Activated CD4-positive, alpha-beta memory T cell treated with anti-CD3 and anti-CD28 coated beads, Interleukin-2, amount 10 ng/mL, durations not matched to agents 7 days and 5 days (primary cell): Measurements from ENCODE around the gene LENG8. TPM values are rescaled to one million over a fixed set of nuclear protein-coding genes. Genes with fewer than 3 reads are reported as not detected.

Experiments
- CTCF ChIA-PET: fragments of 350-600 bp; sonication (Branson Sonifier 250); formaldehyde crosslinking; loops from one replicate; lab custom pipeline; 2021; ENCODE audit warnings: antibody characterized with exemption, inconsistent platforms; lab: Charles Lee
- POLR2A ChIA-PET: fragments of 350-600 bp; sonication (Branson Sonifier 250); formaldehyde crosslinking; loops from one replicate; lab custom pipeline; 2021; ENCODE audit warnings: antibody characterized with exemption; lab: Charles Lee
- DNase-seq: peaks from one replicate; pipeline ENCODE4 v3.0.0-alpha.2; 2020
- H3K27ac Mint-ChIP-seq: one replicate; pipeline ENCODE4 v1.8.0; 2021; ENCODE audit warnings: mild to moderate bottlenecking, mixed read lengths
- H3K27me3 Mint-ChIP-seq: one replicate; pipeline ENCODE4 v1.8.0; 2021; ENCODE audit warnings: mixed read lengths
- H3K36me3 Mint-ChIP-seq: one replicate; pipeline ENCODE4 v1.8.0; 2021; ENCODE audit warnings: low read depth, mixed read lengths
- H3K4me1 Mint-ChIP-seq: one replicate; pipeline ENCODE4 v1.8.0; 2021; ENCODE audit warnings: mixed read lengths
- H3K4me3 Mint-ChIP-seq: one replicate; pipeline ENCODE4 v1.8.0; 2021; ENCODE audit warnings: mild to moderate bottlenecking, mixed read lengths
- H3K9me3 Mint-ChIP-seq: one replicate; pipeline ENCODE4 v1.8.0; 2021; ENCODE audit warnings: mixed read lengths
- total RNA-seq, 2 experiments: library from RNA; stranded (reverse); gene quantifications; one replicate each; pipeline ENCODE4 v1.2.3, GENCODE V29; 2021

Gene LENG8
- total RNA-seq: 100 to 1,000 TPM; 231 to 233 TPM

- POLR2A ChIA-PET: interaction anchor here (0.6 to 4.6 kb wide), 25 partner anchors 8 to 834 kb away, joined by 3 to 66 read pairs (median 4); partner anchors contain the start of genes CNOT3, LENG9, MBOAT7 and PRPF31
- H3K36me3 Mint-ChIP-seq: peaks cover 75% of the 10 kb centered on the region
- H3K27me3 Mint-ChIP-seq: no peaks in the 10 kb centered on the region
- peak within 1 kb of the TSS; percentile 97 for H3K27ac Mint-ChIP-seq
- peak within 1 kb of the TSS; percentile 99 for H3K4me3 Mint-ChIP-seq
- peaks cover 49% of the 10 kb centered on the region for H3K4me1 Mint-ChIP-seq
- CTCF ChIA-PET: interaction anchor here (1.0 to 2.0 kb wide), 6 partner anchors 9 to 61 kb away, joined by 4 to 11 read pairs (median 5); partner anchors contain the start of gene LENG9
- DNase-seq: peak; percentile 98
- no peaks in the 10 kb centered on the region for H3K9me3 Mint-ChIP-seq
Observed at GRCh38 chr19:54448774-54449700, at the start of gene LENG8. Gene LENG8 (plus strand): TSS chr19:54449199. CDS start chr19:54451345, 2,146 bp downstream.

- H3K9me3 Mint-ChIP-seq: no peaks in the 10 kb centered on the region
- H3K27ac Mint-ChIP-seq: no peak overlapping the region
- H3K36me3 Mint-ChIP-seq: no peaks in the 10 kb centered on the region
- H3K27me3 Mint-ChIP-seq: peaks cover 4% of the 10 kb centered on the region
- ChIA-PET CTCF (no interaction called here), POLR2A (no interaction called here)
- no peak for DNase-seq
- H3K4me1 Mint-ChIP-seq: no peaks in the 10 kb centered on the region
- no peak overlapping the region for H3K4me3 Mint-ChIP-seq
Observed at GRCh38 chr19:54400913-54401312, 48.1 kb upstream of the LENG8 start.

- CTCF ChIA-PET: interaction anchor here (0.8 kb wide), 1 partner anchor 13 kb away, joined by 3 read pairs; no protein-coding TSS in a partner anchor
- peaks cover 6% of the 10 kb centered on the region for H3K36me3 Mint-ChIP-seq
- H3K9me3 Mint-ChIP-seq: peaks cover 8% of the 10 kb centered on the region
Observed at GRCh38 chr19:54403054-54403453, 45.9 kb upstream of the LENG8 start.

GRCh38 chr19:54405628-54406027 lies 43.4 kb upstream of the LENG8 start:
- DNase-seq: no peak
- POLR2A ChIA-PET: no interaction called here
- H3K9me3 Mint-ChIP-seq: peaks cover 15% of the 10 kb centered on the region
- CTCF ChIA-PET: interaction anchor here (0.6 kb wide), 1 partner anchor 75 kb away, joined by 4 read pairs; no protein-coding TSS in a partner anchor
- H3K27me3 Mint-ChIP-seq: peaks cover 4% of the 10 kb centered on the region
- H3K4me3 Mint-ChIP-seq: no peak overlapping the region
- no peak overlapping the region for H3K27ac Mint-ChIP-seq
- H3K4me1 Mint-ChIP-seq: no peaks in the 10 kb centered on the region
- H3K36me3 Mint-ChIP-seq: peaks cover 9% of the 10 kb centered on the region

More at GRCh38 chr19:54403054-54403453, 45.9 kb upstream of the LENG8 start:
- Mint-ChIP-seq H3K4me3 (no peak overlapping the region), H3K27me3 (peaks cover 4% of the 10 kb centered on the region), H3K27ac (no peak overlapping the region), H3K4me1 (no peaks in the 10 kb centered on the region)
- no peak for DNase-seq
- POLR2A ChIA-PET: no interaction called here

- no peaks in the 10 kb centered on the region for H3K4me1 Mint-ChIP-seq
- no peak overlapping the region for H3K4me3 Mint-ChIP-seq
- H3K9me3 Mint-ChIP-seq: peaks cover 15% of the 10 kb centered on the region
- POLR2A ChIA-PET: no interaction called here
- DNase-seq: no peak
- H3K27ac Mint-ChIP-seq: peak overlapping the region; percentile 40
- H3K36me3 Mint-ChIP-seq: peaks cover 9% of the 10 kb centered on the region
- CTCF ChIA-PET: no interaction called here
- H3K27me3 Mint-ChIP-seq: peaks cover 7% of the 10 kb centered on the region
Observed at GRCh38 chr19:54407780-54408179, 41.2 kb upstream of the LENG8 start.

- ChIA-PET CTCF (no interaction called here), POLR2A (no interaction called here)
- Mint-ChIP-seq H3K4me1 (no peaks in the 10 kb centered on the region), H3K36me3 (peaks cover 11% of the 10 kb centered on the region), H3K27ac (peak overlapping the region; percentile 40), H3K4me3 (no peak overlapping the region), H3K27me3 (peaks cover 8% of the 10 kb centered on the region), H3K9me3 (peaks cover 17% of the 10 kb centered on the region)
- DNase-seq: no peak
Observed at GRCh38 chr19:54408456-54409026, 40.5 kb upstream of the LENG8 start.

GRCh38 chr19:54411033-54411432 lies 38.0 kb upstream of the LENG8 start:
- H3K9me3 Mint-ChIP-seq: peaks cover 27% of the 10 kb centered on the region
- CTCF ChIA-PET: no interaction called here

GRCh38 chr19:54412877-54413276 lies 36.1 kb upstream of the LENG8 start:
- Mint-ChIP-seq H3K27me3 (peaks cover 35% of the 10 kb centered on the region), H3K36me3 (peaks cover 16% of the 10 kb centered on the region), H3K27ac (no peak overlapping the region), H3K4me1 (peaks cover 13% of the 10 kb centered on the region), H3K4me3 (no peak overlapping the region), H3K9me3 (peaks cover 25% of the 10 kb centered on the region)
- CTCF ChIA-PET: no interaction called here
- POLR2A ChIA-PET: no interaction called here
- DNase-seq: no peak

More at GRCh38 chr19:54411033-54411432, 38.0 kb upstream of the LENG8 start:
- DNase-seq: no peak
- peaks cover 4% of the 10 kb centered on the region for H3K4me1 Mint-ChIP-seq
- POLR2A ChIA-PET: no interaction called here
- H3K27me3 Mint-ChIP-seq: peaks cover 24% of the 10 kb centered on the region
- H3K4me3 Mint-ChIP-seq: no peak overlapping the region
- no peak overlapping the region for H3K27ac Mint-ChIP-seq
- H3K36me3 Mint-ChIP-seq: peaks cover 16% of the 10 kb centered on the region

- Mint-ChIP-seq H3K36me3 (peaks cover 13% of the 10 kb centered on the region), H3K4me1 (peaks cover 19% of the 10 kb centered on the region), H3K9me3 (peaks cover 18% of the 10 kb centered on the region), H3K4me3 (no peak overlapping the region), H3K27ac (peak overlapping the region; percentile 57), H3K27me3 (peaks cover 35% of the 10 kb centered on the region)
- ChIA-PET CTCF (no interaction called here), POLR2A (no interaction called here)
- no peak for DNase-seq
Observed at GRCh38 chr19:54414156-54414555, 34.8 kb upstream of the LENG8 start.

GRCh38 chr19:54415208-54415900 lies 33.6 kb upstream of the LENG8 start, which contains the start of gene TTYH1:
Gene TTYH1 (plus strand): TSS chr19:54415464. CDS start chr19:54415553, 89 bp downstream.
- H3K4me3 Mint-ChIP-seq: no peak within 1 kb of the TSS
- POLR2A ChIA-PET: interaction anchor here (0.7 kb wide), 1 partner anchor 214 kb away, joined by 3 read pairs; no protein-coding TSS in a partner anchor
- H3K4me1 Mint-ChIP-seq: peaks cover 19% of the 10 kb centered on the region
- peaks cover 13% of the 10 kb centered on the region for H3K36me3 Mint-ChIP-seq
- CTCF ChIA-PET: interaction anchor here (1.8 kb wide), 1 partner anchor 9 kb away, joined by 4 read pairs; no protein-coding TSS in a partner anchor
- peaks cover 16% of the 10 kb centered on the region for H3K9me3 Mint-ChIP-seq
- DNase-seq: no peak
- peak within 1 kb of the TSS; percentile 57 for H3K27ac Mint-ChIP-seq
- H3K27me3 Mint-ChIP-seq: peaks cover 35% of the 10 kb centered on the region

GRCh38 chr19:54415901-54416673 lies 32.9 kb upstream of the LENG8 start:
- peaks cover 16% of the 10 kb centered on the region for H3K9me3 Mint-ChIP-seq
- ChIA-PET CTCF (interaction anchor here (1.8 kb wide), 1 partner anchor 8 kb away, joined by 4 read pairs; no protein-coding TSS in a partner anchor), POLR2A (interaction anchor here (0.7 kb wide), 1 partner anchor 215 kb away, joined by 3 read pairs; no protein-coding TSS in a partner anchor)
- H3K4me1 Mint-ChIP-seq: peaks cover 19% of the 10 kb centered on the region
- no peak overlapping the region for H3K27ac Mint-ChIP-seq
- no peak for DNase-seq
- peaks cover 32% of the 10 kb centered on the region for H3K27me3 Mint-ChIP-seq
- peaks cover 13% of the 10 kb centered on the region for H3K36me3 Mint-ChIP-seq
- H3K4me3 Mint-ChIP-seq: no peak overlapping the region
